Measurements from ENCODE around the gene NPC2.
"Not testable (repeated sequence)": the region's sequence is repeated elsewhere in the genome, so short reads cannot be mapped to it uniquely, and the experiment has no call there.

DNA sequence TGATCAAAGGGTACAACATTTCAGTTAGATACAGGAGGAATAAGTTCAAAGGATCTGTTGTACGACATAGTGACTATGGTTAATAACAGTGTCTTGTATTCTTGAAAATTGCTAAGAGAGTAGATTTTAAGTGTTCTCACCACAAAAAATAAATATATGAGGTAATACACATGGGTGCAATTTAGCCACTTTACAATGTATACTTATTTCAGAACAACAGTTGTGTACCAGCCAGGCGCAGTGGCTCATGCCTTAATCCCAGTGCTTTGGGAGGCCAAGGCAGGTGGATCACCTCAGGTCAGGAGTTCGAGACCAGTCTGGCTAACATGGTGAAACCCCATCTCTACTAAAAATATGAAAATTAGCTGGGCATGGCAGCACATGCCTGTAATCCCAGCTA is 43.2 kb upstream of the NPC2 start:
- TF ChIP-seq, protein P1, sequence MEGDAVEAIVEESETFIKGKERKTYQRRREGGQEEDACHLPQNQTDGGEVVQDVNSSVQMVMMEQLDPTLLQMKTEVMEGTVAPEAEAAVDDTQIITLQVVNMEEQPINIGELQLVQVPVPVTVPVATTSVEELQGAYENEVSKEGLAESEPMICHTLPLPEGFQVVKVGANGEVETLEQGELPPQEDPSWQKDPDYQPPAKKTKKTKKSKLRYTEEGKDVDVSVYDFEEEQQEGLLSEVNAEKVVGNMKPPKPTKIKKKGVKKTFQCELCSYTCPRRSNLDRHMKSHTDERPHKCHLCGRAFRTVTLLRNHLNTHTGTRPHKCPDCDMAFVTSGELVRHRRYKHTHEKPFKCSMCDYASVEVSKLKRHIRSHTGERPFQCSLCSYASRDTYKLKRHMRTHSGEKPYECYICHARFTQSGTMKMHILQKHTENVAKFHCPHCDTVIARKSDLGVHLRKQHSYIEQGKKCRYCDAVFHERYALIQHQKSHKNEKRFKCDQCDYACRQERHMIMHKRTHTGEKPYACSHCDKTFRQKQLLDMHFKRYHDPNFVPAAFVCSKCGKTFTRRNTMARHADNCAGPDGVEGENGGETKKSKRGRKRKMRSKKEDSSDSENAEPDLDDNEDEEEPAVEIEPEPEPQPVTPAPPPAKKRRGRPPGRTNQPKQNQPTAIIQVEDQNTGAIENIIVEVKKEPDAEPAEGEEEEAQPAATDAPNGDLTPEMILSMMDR (conservative IDR thresholded peaks at IDR 0.05; ENCODE audit: low read depth, low read length) = not testable (repeated sequence)
- not testable (repeated sequence) for TF ChIP-seq MAFK (IDR thresholded peaks at IDR 0.05; ENCODE audit: low read depth, low read length); BHLHE40 (IDR thresholded peaks at IDR 0.05; ENCODE audit: low read depth, low read length); CHD1 (IDR thresholded peaks at IDR 0.05; ENCODE audit: low read depth, low read length); RAD21 (IDR thresholded peaks at IDR 0.05; ENCODE audit: low read length); MAZ (IDR thresholded peaks at IDR 0.05; ENCODE audit: borderline replicate concordance, low read depth, low read length); POLR2A (IDR thresholded peaks at IDR 0.05; ENCODE audit: low read depth, low read length); CEBPB (IDR thresholded peaks at IDR 0.05; ENCODE audit: low read depth, low read length)
